NOMO-1 treated with DMSO at 0.1 percent for 48 hours (cell line): Measurements from ENCODE around the gene GALNS.
"Not testable (repeated sequence)": the region's sequence is repeated elsewhere in the genome, so short reads cannot be mapped to it uniquely, and the experiment has no call there.

Experiments used
- DNase-seq: peaks from one replicate; lab custom pipeline; 2025; ENCODE audit not compliant: unreplicated experiment; lab: John Stamatoyannopoulos, UW

GALNS gene

GRCh38 chr16:88889702-88890352, 33.1 kb upstream of the GALNS start:
- DNase-seq, result not testable (repeated sequence)

- no peak for DNase-seq
These were observed 32.0 kb upstream of the GALNS start for GRCh38 chr16:88888461-88889387.

DNA sequence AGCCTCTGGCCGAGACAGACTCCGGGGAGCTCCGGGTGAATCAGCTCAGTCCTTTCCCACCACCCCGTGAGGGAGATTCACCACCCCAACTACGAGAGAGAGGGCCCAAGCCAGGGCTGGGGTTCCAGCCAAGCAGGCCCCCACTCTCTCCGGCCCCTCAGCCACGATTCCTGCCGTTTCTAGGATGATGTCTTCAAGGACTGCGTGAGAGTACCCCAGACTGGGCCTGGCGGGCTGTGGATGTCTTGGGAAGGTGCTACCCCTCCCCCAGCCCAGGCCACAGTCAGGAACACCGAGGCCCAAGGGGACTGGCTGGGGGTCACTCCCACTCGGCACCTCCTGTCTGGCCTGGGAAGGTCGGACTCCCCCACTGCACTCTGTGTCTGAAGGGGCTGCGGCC, 31.3 kb upstream of the GALNS start:
- no peak for DNase-seq

DNA sequence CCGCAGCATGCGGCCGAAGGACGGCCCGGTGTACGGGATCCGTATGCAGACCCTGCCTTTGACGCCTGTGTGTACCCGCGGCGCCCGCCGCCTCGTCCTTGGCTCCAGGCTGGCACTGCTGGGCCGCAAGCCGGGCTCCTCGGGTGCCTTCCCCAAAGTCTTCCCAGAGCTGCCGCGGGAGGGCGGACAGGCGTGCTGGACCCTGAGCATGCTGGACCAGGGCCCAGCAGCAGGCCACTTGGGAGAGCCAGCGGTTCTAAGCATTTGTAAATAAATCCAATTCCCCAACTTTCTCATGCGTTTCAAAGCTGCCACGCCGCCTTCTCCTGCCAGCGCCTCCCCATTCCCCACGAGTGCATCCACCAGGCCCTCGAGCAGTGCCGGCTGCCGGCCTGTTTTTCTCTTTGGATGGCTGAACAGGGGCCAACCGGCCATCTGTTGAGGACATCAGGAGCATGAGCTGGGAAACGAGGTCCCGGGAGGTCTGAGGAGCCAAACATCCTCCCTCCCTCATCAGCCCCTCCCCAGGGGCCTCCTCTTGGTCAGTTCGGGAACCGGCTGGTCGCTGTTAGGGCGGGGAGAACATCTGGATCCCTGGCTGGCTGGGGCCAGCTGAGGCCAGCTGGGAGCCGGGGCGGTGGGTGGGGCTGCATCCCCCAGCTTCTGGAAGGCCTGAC, 30.2 kb upstream of the GALNS start:
- DNase-seq, result no peak

DNA sequence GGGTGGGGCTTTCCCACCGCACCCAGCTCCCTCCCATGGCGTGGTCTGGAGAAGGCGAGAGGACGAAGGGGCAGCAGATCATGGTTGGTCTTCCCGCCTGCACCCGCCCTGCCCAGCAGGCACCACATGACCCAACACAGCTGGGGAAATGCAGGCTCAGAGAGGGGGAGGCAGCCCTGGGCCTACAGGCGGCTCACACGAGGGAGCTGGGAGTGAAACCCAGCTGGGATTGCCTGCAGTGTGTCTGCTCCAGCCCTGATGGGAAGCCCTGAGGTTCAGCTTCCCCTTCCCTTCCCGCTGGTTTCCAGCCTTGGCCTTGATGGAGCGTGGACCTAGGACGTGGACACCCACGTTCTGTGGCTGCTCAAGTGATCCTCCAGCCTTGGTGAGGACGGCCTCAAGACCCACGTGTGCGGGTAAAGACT, 29.7 kb upstream of the GALNS start:
- no peak for DNase-seq

- DNase-seq, result no peak
These were observed 29.0 kb upstream of the GALNS start for GRCh38 chr16:88885693-88886280.

DNA sequence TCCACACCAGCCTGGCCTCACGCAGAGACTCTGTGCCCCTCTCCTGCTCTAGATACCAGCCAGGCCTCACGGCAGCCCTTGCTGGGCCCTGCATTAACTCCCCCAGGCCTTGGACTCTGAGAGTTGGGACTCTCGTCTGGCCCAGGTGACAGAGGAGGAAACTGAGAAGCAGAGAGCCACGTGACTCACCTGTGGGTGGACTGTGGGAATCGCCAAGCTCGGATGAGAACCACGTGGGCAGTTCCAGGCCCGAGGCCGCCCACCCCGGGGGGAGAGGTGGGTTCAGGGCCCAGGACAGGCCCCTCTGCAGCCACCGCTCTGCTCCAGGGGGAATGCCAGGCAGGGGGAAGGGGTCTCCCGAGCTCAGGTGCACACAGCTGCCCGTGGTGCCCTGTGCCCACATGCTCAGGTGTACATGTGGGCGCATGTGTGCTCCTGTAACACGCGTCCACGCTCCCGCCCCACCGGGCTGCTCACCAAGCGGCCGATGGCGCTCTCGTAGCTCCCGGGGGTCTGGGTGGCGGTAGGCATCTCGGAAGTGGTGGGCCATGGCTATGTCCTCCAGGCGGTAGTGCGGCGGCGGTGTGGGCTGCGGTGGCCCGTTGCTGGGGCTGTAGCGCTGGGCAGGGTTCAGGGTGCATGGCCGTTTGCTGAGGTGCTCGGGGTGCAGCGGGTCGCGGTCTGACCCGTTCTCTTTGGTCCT, 28.0 kb upstream of the GALNS start:
- DNase-seq, result no peak

DNA sequence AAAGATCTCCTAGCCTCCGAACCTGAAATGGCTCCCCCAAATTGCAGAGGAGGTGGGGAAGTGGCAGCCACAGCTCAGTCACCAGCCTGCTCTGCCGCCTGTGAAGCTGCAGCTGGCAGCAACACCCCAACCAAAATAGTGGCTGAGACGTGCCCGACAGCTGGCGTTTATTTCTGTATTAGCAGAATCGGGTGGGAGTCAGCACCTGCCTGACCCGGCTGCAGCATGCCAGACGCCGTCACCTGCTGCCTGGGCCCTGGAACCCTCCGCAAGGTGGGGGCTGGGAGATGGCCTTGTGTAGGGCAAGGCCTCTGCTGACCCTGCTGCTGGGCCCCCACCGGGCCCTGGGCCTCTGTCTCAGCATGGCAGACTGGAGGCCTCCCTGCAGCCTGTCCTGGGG, 27.2 kb upstream of the GALNS start:
- DNase-seq, result no peak

- no peak for DNase-seq
These were observed 26.6 kb upstream of the GALNS start for GRCh38 chr16:88883117-88883895.

- DNase-seq, result no peak
These were observed 25.7 kb upstream of the GALNS start for GRCh38 chr16:88882358-88883030.

- no peak for DNase-seq
These were observed 25.1 kb upstream of the GALNS start for GRCh38 chr16:88881675-88882357.

DNA sequence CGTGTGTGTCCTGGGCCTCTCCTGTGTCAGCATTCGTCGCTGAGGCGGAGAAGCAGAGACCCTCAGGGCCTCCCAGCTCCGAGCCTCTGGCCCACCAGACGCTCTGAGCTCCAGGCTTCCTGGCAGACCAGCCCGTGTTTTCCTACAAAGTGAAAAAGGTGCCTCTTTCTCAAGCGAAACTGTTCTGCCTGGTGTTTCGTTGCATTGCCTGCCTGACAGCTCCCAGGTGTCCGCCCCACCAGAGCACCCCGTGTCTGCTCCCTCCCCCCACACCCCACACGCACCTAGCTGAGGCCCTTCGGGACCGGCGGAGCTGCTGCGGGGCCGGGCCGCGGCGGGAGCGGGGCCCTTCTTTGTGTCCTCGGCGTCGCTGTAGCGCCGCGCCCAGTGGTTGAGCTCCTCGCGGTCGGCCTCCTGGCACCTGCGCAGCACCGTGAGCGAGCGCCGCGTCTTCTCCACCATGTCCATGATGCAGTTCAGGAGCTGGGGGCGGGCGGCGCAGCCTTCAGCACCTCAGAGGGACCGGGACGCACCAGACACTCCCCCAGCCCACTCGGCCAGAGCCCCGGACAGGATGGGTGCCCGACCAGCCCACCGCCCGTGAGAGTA, 24.4 kb upstream of the GALNS start:
- no peak for DNase-seq

GRCh38 chr16:88880226-88881006, 23.7 kb upstream of the GALNS start:
- DNase-seq, result no peak

DNA sequence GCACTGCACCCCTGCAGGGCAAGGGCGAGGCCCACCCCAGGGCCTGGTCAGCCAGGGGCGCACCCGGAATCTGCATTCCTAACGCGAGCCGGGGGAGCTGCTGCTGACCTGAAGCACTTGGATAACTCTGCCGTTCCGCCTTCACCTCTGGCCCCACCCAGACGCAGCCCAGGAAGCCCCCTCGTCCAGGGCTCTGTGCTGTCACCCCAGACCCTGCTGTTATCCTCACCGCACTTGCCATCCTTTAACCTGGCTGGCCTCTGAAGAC, 23.0 kb upstream of the GALNS start:
- no peak for DNase-seq

GRCh38 chr16:88878967-88879787, 22.4 kb upstream of the GALNS start:
- no peak for DNase-seq

DNA sequence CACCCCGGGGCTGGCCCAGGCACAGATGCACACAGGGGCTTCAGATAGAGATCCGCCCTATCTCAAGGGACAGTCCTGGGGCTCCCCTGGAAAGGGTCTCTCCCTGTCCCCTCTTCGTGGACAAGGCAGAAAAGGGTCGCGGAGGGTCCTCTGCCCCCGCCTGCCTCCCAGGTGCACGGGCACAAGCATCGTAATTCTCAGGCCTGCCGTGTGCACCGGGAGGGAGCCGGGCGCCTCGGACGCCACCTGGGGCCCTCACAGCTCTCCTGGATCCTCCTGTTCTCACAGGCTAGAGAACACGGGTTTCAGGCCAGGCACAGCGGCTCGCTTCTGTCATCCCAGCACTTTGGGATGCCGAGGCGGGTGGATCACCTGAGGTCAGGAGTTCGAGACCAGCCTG, 21.6 kb upstream of the GALNS start:
- no peak for DNase-seq
